Kidney (tissue), 14 donors: ENCODE measurements around the gene LRRC8E. TPM values are rescaled to one million over a fixed set of nuclear protein-coding genes. Genes with fewer than 3 reads are reported as not detected.

ENCODE experiments used
- DNase-seq, 5 donors: peaks; one replicate each; pipeline ENCODE4 v3.0.0-alpha.2; 2013 to 2020
- FAIRE-seq: peaks from 2 replicates; lab custom pipeline; 2012; peaks lifted over from hg19 to GRCh38; lab: Jason Lieb, UNC
- H3K27ac ChIP-seq, 2 donors: one replicate each; pipeline ENCODE4 v1.7.0; 2013; ENCODE audit warnings: low read depth in 2 of 2, low read length in 2 of 2, inconsistent platforms in 1 of 2
- H3K27me3 ChIP-seq: one replicate; pipeline ENCODE4 v1.7.1; 2013; ENCODE audit warnings: low read length, inconsistent platforms; ENCODE audit not compliant: control insufficient read depth, insufficient read depth
- H3K36me3 ChIP-seq, 3 donors: one replicate each; pipeline versions ENCODE4 v1.7.0 to v1.7.1; 2013; ENCODE audit warnings: low read length in 3 of 3, control low read depth in 1 of 3, inconsistent platforms in 1 of 3; ENCODE audit not compliant: insufficient read depth in 3 of 3, control insufficient read depth in 2 of 3
- H3K4me1 ChIP-seq, 3 donors: one replicate each; pipeline versions ENCODE4 v1.7.0 to v1.7.1; 2013; ENCODE audit warnings: low read length in 3 of 3, inconsistent platforms in 1 of 3, low read depth in 1 of 3; ENCODE audit not compliant: control insufficient read depth in 2 of 3, insufficient read depth in 2 of 3
- H3K4me3 ChIP-seq, 3 donors: one replicate each; pipeline versions ENCODE4 v1.7.0 to v1.8.1; 2013; ENCODE audit warnings: low read length in 3 of 3, control low read depth in 1 of 3, inconsistent platforms in 1 of 3
- H3K9ac ChIP-seq, 3 donors: one replicate each; pipeline versions ENCODE4 v1.7.0 to v1.7.1; 2013; ENCODE audit warnings: low read length in 3 of 3, control low read depth in 1 of 3, inconsistent platforms in 1 of 3
- H3K9me3 ChIP-seq, 3 donors: one replicate each; pipeline versions ENCODE4 v1.7.0 to v1.7.1; 2013; ENCODE audit warnings: low read length in 3 of 3, control low read depth in 1 of 3, inconsistent platforms in 1 of 3; ENCODE audit not compliant: control insufficient read depth in 2 of 3, insufficient read depth in 1 of 3
- intact Hi-C: fragments of 100-400 bp; cut with DNase I; formaldehyde crosslinking; loops from one replicate; pipeline ENCODE4 v1.11.1; 2022
- polyA plus RNA-seq: library from polyadenylated mRNA; stranded (reverse); fragments of 350-450 nt; fragmentation: Illumina TruSeq; extraction: RNeasy Lipid Tissue Mini Kit (QIAGEN cat#74804); gene quantifications from one replicate; pipeline ENCODE4 v1.2.3, GENCODE V29; 2014; ENCODE audit warnings: low read depth, low replicate concordance; ENCODE audit not compliant: insufficient read depth
- total RNA-seq: library from RNA; stranded (reverse); fragmentation: NEBNext Ultra II Directional; extraction: Animal tissue kit (Norgen Biotek cat#: 25700); gene quantifications from one replicate; pipeline ENCODE4 v1.2.1, GENCODE V29; 2021
- TF ChIP-seq, protein P1 (sequence below): IDR thresholded peaks from 3 replicates; pipeline ENCODE4 v1.5.1; 2012; ENCODE audit warnings: mild to moderate bottlenecking, moderate library complexity, borderline replicate concordance; ENCODE audit not compliant: insufficient read depth; ENCODE audit errors: extremely low read depth
- donor health status: control.
- donor health status: control.
- donor health status: control.
- donor health status: control.
- donor health status: control.
- donor health status: DM: yes; HTN: yes; CAD: no.
- donor health status: Normal renal cell carcinoma (clear cell type).

Gene LRRC8E
- total and polyA plus RNA-seq, 2 donors from 2014 or later = 2.2 to 9.1 TPM

DNA sequence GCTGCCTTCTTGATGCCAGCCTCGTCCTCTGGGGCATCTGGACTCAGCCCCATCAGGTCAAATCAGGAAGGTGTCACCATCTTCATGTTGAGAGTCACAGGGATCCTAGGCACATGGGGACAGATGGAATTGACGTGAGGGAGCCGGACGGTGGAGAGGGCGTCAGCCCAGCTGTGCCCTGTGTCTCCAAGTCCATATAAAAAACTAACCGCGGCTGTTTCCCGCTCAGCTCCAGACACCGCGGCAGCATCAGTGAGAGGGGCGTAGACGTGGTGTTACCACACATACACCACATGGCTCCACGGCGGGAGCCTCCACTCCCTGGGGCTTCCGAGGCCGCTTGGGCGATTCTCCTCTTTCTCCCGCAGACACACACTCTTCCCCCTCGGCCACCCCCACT, 8.5 kb upstream of the LRRC8E start:
- no peak overlapping the region for H3K27ac ChIP-seq
- H3K4me3 ChIP-seq = no peak overlapping the region
- no peaks in the 10 kb centered on the region for H3K27me3 ChIP-seq
- H3K36me3 ChIP-seq = no peaks in the 10 kb centered on the region
- H3K9me3 ChIP-seq = no peaks in the 10 kb centered on the region
- no peak for FAIRE-seq
- DNase-seq = peak in 1 of 5 donors; percentile 53
- intact Hi-C loops = no loop called here
- no peak overlapping the region for H3K9ac ChIP-seq
- H3K4me1 ChIP-seq = no peaks in the 10 kb centered on the region
- TF ChIP-seq, protein P1, sequence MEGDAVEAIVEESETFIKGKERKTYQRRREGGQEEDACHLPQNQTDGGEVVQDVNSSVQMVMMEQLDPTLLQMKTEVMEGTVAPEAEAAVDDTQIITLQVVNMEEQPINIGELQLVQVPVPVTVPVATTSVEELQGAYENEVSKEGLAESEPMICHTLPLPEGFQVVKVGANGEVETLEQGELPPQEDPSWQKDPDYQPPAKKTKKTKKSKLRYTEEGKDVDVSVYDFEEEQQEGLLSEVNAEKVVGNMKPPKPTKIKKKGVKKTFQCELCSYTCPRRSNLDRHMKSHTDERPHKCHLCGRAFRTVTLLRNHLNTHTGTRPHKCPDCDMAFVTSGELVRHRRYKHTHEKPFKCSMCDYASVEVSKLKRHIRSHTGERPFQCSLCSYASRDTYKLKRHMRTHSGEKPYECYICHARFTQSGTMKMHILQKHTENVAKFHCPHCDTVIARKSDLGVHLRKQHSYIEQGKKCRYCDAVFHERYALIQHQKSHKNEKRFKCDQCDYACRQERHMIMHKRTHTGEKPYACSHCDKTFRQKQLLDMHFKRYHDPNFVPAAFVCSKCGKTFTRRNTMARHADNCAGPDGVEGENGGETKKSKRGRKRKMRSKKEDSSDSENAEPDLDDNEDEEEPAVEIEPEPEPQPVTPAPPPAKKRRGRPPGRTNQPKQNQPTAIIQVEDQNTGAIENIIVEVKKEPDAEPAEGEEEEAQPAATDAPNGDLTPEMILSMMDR = no peak

DNA sequence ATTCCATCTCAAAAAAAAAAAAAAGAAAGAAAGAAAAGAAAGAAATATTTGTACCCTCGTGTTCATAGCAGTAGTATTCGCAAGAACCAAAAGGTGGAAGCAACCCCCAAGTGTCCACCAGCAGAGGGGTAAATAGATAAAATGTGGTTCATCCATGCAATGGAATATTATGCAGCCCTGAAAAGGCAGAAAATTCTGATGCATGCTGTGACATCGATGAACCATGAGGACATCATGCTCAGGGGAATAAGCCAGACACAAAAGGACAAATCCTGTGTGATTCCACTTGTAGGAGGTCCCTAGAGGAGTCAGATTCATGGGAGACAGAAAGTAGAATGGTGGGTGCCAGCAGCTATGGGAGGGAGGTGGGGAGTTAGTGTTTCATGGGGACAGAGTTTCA, 6.4 kb upstream of the LRRC8E start:
- DNase-seq (no peak), FAIRE-seq (no peak)
- no peak overlapping the region for H3K27ac ChIP-seq
- intact Hi-C loops = no loop called here
- H3K9me3 ChIP-seq = no peaks in the 10 kb centered on the region
- TF ChIP-seq, protein P1 = no peak
- H3K9ac ChIP-seq = no peak overlapping the region
- H3K4me3 ChIP-seq = no peak overlapping the region
- H3K27me3 ChIP-seq = no peaks in the 10 kb centered on the region
- no peaks in the 10 kb centered on the region for H3K4me1 ChIP-seq
- H3K36me3 ChIP-seq = no peaks in the 10 kb centered on the region

DNA sequence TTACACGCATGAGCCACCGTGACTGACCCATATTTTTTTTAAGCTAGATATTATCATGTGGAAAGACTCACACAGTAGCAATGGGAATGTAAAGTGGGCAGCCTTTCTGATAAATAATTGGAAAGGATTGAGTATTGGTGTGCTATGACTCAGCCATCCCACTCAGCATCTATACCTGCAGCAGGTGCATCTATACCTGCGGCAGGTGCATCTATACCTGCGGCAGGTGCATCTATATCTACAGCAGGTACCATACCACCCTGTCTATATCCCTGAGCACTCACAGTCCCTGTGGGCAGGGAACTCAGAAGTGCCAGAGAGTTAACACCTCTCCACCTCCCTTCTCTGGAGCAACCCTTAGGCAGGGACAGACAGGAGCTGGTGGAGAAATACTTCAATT, 5.2 kb upstream of the LRRC8E start:
- Histone ChIP-seq H3K27ac (no peak overlapping the region), H3K4me1 (no peaks in the 10 kb centered on the region), H3K4me3 (no peak overlapping the region), H3K36me3 (no peaks in the 10 kb centered on the region), H3K27me3 (no peaks in the 10 kb centered on the region), H3K9ac (no peak overlapping the region), H3K9me3 (no peaks in the 10 kb centered on the region)
- no peak for FAIRE-seq
- TF ChIP-seq, protein P1 = no peak
- intact Hi-C loops = no loop called here
- DNase-seq = no peak
